ENCODE measurements around the gene RITA1.
"Not testable (repeated sequence)": the region's sequence is repeated elsewhere in the genome, so short reads cannot be mapped to it uniquely, and the experiment has no call there.

Gene RITA1

GRCh38 chr12:113204804-113205203 lies 19.3 kb downstream of the RITA1 start:
- no peak for DNase-seq

GRCh38 chr12:113206802-113207201 lies 21.3 kb downstream of the RITA1 start:
- not testable (repeated sequence) for DNase-seq

- DNase-seq = no peak
Measured at GRCh38 chr12:113207613-113208040, 22.1 kb downstream of the RITA1 start.

- DNase-seq = peak in 8 of 14 donors; percentile 17 to 66 (median 37)
Measured at GRCh38 chr12:113208041-113208934, 22.8 kb downstream of the RITA1 start.

- no peak for DNase-seq
Measured at GRCh38 chr12:113211160-113211559, 25.6 kb downstream of the RITA1 start.

- DNase-seq = peak in 4 of 14 donors; percentile 10 to 36 (median 19)
Measured at GRCh38 chr12:113214895-113215400, 29.4 kb downstream of the RITA1 start.

- no peak for DNase-seq
Measured at GRCh38 chr12:113216027-113216426, 30.5 kb downstream of the RITA1 start.

DNA sequence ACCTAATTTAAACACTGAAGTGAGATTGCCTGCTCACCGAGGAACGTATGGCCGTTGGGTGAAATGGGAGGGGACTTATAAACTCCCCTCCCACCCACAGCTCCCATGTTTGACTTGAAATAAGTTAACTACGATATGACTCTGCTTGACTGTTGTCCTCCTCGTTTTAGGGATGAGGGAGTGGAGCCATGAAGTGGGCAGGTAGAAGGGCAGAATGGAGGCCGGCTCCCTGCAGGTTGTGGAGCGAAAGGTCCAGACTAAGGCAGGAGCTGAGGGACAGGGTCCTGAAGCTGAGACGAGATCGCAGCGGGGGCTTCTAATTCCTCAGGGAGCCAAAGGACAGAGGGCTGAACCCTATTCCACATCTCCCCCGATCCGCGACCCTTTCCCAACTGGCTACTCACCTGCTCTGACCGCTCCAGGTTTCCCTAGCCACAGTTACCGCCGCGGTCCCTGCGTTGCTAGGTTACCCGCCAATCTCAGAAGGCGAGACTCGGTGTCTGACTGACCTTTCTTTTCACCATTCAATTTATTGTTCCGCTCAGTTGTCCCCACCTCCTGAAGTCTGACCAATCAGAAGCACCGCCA lies 35.2 kb downstream of the RITA1 start:
- no peak for DNase-seq

- DNase-seq = peak; percentile 84 to 100 (median 97)
Measured at GRCh38 chr12:113221181-113221996, 35.9 kb downstream of the RITA1 start, which contains the start of gene TPCN1. TPCN1 (plus strand) TSS chr12:113221464; CDS start chr12:113226853, 5,389 bp downstream.

- DNase-seq = peak in 1 of 14 donors; percentile 33
Measured at GRCh38 chr12:113221997-113222729, 36.6 kb downstream of the RITA1 start.

- DNase-seq = peak in 12 of 14 donors; percentile 29 to 64 (median 42)
Measured at GRCh38 chr12:113222730-113223531, 37.4 kb downstream of the RITA1 start.

- no peak for DNase-seq
Measured at GRCh38 chr12:113224955-113225354, 39.4 kb downstream of the RITA1 start.

DNA sequence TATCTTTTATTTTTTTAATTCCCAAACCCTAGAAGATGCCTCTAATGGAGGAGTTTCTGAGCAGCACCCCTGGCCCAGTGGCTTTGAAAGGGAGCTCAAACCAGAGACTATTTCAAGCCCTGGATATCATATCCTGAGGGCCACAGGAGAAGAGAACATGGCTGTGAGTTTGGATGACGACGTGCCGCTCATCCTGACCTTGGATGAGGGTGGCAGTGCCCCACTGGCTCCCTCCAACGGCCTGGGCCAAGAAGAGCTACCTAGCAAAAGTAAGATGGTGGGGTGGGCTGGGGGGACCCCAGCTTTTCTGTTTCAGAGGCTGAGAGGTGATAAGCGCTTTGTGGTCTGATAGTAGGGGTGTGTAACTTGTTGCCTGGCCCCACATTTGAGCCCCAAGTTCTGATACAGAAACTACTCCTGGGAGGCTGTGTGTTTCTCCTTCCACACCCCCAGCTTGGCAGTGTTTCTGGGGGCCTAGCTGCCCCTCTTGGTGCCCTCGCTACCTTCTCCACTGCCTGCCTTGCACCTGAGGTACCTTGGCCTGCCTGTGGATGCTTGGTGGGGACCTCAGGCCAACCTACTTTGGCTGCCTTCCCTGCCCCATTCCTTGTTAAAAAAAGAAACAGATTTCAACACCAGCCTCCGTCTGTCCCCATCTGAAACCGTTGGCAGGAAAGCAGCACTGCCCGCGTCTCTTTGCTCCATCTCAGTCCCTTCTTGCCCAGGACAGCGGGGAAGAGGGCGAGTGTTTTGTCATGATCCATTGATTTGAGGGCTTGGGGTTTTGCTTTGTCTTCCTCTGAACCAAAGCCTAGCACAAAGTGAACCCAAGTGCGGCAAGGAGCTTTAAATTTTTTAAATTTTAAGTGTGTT lies 41.4 kb downstream of the RITA1 start:
- DNase-seq = peak in 6 of 14 donors; percentile 18 to 86 (median 34)

DNA sequence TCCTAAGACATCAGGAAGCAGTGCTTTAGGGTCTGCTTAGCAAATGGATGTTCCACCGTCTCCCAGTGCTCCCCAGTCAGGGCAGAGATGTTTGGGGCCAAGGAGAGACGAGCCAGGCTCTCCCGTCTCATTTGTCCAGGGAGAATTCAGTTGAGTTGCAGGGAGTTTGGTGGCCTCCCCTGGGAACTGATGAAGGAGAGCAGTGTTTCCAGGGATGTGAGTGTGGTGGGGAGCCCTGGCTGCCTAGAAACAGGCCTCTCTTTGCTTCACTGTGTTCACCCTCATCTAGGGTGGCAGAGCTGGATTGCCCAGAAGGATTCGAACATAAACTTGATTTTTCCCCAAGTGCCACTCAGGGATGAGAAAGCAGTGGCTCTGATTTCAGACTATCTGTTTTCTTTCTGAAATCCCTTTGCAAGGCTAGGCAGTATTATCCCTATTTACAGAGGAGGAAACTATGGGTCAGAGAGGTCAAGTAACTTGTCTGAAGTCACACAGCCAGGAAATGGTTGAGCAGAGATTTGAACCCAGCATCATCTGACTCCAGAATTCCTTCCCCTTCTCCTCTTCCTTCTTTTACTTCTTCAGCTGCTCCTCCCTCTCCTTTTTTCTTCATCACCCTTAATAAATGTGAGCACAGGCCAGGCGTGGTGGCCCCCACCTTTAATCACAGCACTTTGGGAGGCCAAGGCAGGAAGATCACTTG lies 42.3 kb downstream of the RITA1 start:
- DNase-seq = no peak

GRCh38 chr12:113228394-113229028 lies 43.0 kb downstream of the RITA1 start:
- no peak for DNase-seq

GRCh38 chr12:113230315-113231234 lies 45.1 kb downstream of the RITA1 start:
- peak in 1 of 14 donors; percentile 39 for DNase-seq

Data from C1 segment of cervical spinal cord (tissue), 14 donors.